Mesothelial cell of epicardium (in vitro differentiated cells): ENCODE data around the gene CCDC88B. TPM values are rescaled to one million over a fixed set of nuclear protein-coding genes. Genes with fewer than 3 reads are reported as not detected.

Experiments
- DNase-seq, 2 experiments: peaks; one replicate each; pipeline ENCODE4 v3.0.0; 2021; ENCODE audit warnings: low spot score in 2 of 2; ENCODE audit not compliant: unreplicated experiment in 2 of 2
- H3K27ac Mint-ChIP-seq: 2 replicates; pipeline ENCODE4 v1.8.0; 2021; ENCODE audit warnings: mixed read lengths
- H3K27me3 Mint-ChIP-seq: 2 replicates; pipeline ENCODE4 v1.8.0; 2021; ENCODE audit warnings: low read depth, mixed read lengths
- H3K36me3 Mint-ChIP-seq: 2 replicates; pipeline ENCODE4 v1.8.0; 2021; ENCODE audit warnings: mixed read lengths
- H3K4me1 Mint-ChIP-seq: 2 replicates; pipeline ENCODE4 v1.8.0; 2021; ENCODE audit warnings: mixed read lengths
- H3K4me3 Mint-ChIP-seq: 2 replicates; pipeline ENCODE4 v1.8.0; 2021; ENCODE audit warnings: mild to moderate bottlenecking, moderate library complexity, mixed read lengths
- H3K9me3 Mint-ChIP-seq: 2 replicates; pipeline ENCODE4 v1.8.0; 2021; ENCODE audit warnings: mixed read lengths
- total RNA-seq: library from RNA; stranded (reverse); gene quantifications from 3 replicates; pipeline ENCODE4 v1.2.1, GENCODE V29; 2021
- TF ChIP-seq, protein P1 (sequence below): fragments of 200-600 bp; sonication (generic); IDR thresholded peaks from one replicate; pipeline ENCODE4 v1.5.0; 2021; ENCODE audit warnings: antibody characterized with exemption; ENCODE audit not compliant: unreplicated experiment

Gene CCDC88B
- total RNA-seq, 1 donor from 2014 or later: 11.5 TPM

DNA sequence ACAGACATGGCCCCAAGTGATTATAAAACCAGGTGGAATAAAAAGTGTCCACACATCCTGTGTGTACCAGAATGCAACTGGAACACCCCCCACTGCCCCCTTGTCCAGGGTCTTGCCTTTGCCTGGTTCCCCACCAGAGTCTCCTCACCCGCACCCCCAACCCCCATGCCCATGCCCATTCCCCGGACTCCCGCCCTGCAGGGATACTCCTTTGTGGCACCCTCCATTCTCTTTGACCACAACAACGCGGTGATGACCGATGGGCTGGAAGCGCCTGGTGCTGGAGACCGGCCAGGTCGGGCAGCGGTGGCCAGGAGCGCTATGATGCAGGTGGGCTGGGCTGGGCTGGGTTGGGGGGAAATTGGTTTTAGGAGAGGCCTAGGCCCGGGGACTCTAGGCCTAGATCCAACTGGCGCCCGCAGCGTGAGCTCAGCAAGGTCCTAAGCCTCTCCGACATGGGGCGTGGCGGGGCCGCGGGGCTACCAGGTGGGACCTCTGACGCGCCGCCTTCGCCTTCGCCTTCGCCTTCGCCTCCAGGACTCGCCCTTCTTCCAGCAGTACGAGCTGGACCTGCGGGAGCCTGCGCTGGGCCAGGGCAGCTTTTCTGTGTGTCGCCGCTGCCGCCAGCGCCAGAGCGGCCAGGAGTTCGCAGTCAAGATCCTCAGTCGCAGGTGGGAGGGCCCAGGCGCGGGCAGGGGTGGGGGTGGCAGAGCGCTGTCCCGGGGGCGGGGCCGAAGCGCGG is 28.1 kb downstream of the CCDC88B start:
- no peak overlapping the region for H3K4me3 Mint-ChIP-seq
- no peaks in the 10 kb centered on the region for H3K9me3 Mint-ChIP-seq
- H3K27me3 Mint-ChIP-seq: no peaks in the 10 kb centered on the region
- H3K36me3 Mint-ChIP-seq: peaks cover 39% of the 10 kb centered on the region
- DNase-seq: no peak
- no peaks in the 10 kb centered on the region for H3K4me1 Mint-ChIP-seq
- no peak overlapping the region for H3K27ac Mint-ChIP-seq
- TF ChIP-seq, protein P1, sequence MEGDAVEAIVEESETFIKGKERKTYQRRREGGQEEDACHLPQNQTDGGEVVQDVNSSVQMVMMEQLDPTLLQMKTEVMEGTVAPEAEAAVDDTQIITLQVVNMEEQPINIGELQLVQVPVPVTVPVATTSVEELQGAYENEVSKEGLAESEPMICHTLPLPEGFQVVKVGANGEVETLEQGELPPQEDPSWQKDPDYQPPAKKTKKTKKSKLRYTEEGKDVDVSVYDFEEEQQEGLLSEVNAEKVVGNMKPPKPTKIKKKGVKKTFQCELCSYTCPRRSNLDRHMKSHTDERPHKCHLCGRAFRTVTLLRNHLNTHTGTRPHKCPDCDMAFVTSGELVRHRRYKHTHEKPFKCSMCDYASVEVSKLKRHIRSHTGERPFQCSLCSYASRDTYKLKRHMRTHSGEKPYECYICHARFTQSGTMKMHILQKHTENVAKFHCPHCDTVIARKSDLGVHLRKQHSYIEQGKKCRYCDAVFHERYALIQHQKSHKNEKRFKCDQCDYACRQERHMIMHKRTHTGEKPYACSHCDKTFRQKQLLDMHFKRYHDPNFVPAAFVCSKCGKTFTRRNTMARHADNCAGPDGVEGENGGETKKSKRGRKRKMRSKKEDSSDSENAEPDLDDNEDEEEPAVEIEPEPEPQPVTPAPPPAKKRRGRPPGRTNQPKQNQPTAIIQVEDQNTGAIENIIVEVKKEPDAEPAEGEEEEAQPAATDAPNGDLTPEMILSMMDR: no peak

DNA sequence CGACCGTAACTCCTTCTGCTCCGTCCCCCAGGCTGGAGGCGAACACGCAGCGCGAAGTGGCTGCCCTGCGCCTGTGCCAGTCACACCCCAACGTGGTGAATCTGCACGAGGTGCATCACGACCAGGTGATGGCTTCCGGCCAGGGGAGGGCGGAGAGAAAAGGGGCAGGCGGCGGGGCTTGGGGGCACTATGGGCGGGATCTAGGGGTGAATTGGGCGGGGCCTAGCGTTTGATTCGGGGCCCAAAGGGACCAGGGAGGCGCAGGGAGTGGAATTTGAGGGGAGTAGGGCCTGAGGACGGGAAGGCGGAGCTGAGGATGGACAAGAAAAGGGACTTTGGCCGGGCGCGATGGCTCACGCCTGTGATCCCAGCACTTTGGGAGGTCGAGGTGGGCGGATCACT is 28.7 kb downstream of the CCDC88B start:
- Mint-ChIP-seq H3K27me3 (no peaks in the 10 kb centered on the region), H3K9me3 (no peaks in the 10 kb centered on the region), H3K4me1 (no peaks in the 10 kb centered on the region), H3K36me3 (peaks cover 34% of the 10 kb centered on the region), H3K4me3 (no peak overlapping the region), H3K27ac (no peak overlapping the region)
- DNase-seq: no peak
- TF ChIP-seq, protein P1: no peak

DNA sequence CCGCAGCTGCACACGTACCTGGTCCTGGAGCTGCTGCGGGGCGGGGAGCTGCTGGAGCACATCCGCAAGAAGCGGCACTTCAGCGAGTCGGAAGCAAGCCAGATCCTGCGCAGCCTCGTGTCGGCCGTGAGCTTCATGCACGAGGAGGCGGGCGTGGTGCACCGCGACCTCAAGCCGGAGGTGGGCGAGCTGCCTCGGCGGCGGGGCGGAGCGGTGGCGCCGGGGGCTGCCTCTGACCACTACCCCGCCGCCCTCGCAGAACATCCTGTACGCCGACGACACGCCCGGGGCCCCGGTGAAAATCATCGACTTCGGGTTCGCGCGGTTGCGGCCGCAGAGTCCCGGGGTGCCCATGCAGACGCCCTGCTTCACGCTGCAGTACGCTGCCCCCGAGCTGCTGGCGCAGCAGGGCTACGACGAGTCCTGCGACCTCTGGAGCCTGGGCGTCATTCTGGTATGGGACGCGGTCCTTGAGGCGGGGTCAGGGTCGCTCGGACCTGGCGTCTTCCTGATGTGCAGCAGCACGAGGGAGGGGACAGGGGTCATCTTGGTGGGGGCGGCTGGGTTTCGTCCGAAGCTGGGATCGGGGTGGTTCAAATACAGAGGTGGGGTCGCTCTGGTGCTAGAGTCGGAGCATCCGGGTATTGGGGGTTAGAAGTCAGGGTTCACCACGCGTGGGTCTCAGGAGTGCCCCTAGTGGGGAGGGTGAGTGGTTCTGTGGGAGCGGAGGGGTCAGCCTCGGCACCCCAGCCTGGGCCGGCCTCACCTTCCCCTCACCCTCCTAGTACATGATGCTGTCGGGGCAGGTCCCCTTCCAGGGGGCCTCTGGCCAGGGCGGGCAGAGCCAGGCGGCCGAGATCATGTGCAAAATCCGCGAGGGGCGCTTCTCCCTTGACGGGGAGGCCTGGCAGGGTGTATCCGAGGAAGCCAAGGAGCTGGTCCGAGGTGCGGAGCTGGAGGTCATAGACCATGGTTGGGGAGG is 29.7 kb downstream of the CCDC88B start:
- peaks cover 29% of the 10 kb centered on the region for H3K36me3 Mint-ChIP-seq
- no peak overlapping the region for H3K27ac Mint-ChIP-seq
- no peaks in the 10 kb centered on the region for H3K27me3 Mint-ChIP-seq
- DNase-seq: no peak
- H3K4me3 Mint-ChIP-seq: no peak overlapping the region
- H3K4me1 Mint-ChIP-seq: no peaks in the 10 kb centered on the region
- no peaks in the 10 kb centered on the region for H3K9me3 Mint-ChIP-seq
- TF ChIP-seq, protein P1: no peak

DNA sequence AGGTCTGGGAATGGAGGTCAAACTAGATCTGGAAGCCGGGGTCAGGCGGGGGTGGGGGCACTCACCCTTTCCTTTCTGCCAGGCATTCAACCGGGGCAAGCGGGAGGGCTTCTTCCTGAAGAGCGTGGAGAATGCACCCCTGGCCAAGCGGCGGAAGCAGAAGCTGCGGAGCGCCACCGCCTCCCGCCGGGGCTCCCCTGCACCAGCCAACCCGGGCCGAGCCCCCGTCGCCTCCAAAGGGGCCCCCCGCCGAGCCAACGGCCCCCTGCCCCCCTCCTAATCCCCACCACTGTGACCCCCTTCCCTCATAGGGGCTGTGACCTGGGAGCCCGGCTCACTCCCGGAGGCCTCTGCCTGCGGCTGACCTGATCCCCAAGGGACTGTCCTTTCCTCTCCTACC is 31.2 kb downstream of the CCDC88B start:
- Mint-ChIP-seq H3K4me1 (no peaks in the 10 kb centered on the region), H3K27ac (no peak overlapping the region), H3K4me3 (no peak overlapping the region), H3K27me3 (no peaks in the 10 kb centered on the region), H3K36me3 (peaks cover 20% of the 10 kb centered on the region), H3K9me3 (no peaks in the 10 kb centered on the region)
- TF ChIP-seq, protein P1: no peak
- no peak for DNase-seq

DNA sequence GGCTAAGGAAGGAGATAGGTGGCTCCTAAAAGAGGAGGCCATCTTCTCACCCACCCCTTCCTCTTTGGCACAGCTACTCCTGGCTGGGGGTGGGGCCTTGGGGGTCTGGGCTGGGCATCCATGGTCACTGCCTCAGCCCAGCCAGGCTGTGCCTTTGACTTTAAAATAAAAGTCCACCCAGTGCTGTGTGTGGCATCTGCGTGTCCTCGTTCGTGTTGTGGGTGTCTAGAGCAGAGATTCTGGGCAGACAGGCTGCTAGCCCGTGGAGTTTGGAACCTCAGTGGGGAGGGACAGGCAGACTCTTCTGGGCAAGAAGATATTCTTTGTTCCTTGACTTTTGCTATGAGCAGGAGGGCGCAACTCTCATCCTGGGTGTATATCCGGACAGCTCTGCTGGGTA is 32.0 kb downstream of the CCDC88B start:
- TF ChIP-seq, protein P1: no peak
- Mint-ChIP-seq H3K4me3 (no peak overlapping the region), H3K36me3 (peaks cover 13% of the 10 kb centered on the region), H3K27me3 (no peaks in the 10 kb centered on the region), H3K27ac (no peak overlapping the region), H3K4me1 (no peaks in the 10 kb centered on the region), H3K9me3 (no peaks in the 10 kb centered on the region)
- no peak for DNase-seq
